ENCODE results near the gene UBAC2.

DNA sequence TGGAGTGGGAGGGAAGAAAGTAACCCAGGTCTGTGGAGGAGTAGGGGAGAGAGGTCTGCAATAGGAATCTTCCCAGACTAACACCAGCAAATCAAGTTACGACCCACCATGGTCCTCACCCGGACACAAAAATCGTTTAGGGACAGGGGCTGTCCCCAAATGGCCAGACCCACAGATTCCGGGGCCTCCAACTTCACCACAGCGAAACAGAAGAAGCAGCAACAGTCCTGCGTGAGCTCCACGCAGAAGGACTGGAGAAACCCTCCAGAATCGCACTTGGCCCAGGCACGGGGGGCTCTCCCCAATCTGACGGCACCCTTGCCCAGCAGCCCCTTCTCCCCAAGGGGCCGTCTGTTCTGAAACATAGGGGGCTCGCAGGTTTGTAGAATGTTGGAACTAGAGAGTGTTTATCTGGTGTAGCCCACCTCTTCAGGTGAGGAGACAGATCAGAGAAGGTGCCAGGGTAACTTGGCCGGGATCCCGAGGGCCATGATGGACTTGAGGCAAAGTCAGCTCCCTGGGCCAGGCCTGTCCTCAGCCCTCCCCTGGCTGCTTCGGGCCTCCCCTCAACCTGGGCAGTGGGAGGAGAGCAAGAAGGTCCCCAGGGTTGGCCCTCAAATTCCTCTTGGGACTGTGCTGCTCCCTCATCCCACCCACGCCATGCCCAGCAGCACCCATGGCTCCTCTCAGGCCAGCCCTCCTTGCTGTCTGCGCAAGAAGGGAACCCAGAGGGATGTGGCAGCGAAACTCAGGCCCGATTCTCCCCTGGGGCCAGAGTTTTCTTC lies 189.1 kb downstream of the UBAC2 start:
- TF ChIP-seq, protein P1, sequence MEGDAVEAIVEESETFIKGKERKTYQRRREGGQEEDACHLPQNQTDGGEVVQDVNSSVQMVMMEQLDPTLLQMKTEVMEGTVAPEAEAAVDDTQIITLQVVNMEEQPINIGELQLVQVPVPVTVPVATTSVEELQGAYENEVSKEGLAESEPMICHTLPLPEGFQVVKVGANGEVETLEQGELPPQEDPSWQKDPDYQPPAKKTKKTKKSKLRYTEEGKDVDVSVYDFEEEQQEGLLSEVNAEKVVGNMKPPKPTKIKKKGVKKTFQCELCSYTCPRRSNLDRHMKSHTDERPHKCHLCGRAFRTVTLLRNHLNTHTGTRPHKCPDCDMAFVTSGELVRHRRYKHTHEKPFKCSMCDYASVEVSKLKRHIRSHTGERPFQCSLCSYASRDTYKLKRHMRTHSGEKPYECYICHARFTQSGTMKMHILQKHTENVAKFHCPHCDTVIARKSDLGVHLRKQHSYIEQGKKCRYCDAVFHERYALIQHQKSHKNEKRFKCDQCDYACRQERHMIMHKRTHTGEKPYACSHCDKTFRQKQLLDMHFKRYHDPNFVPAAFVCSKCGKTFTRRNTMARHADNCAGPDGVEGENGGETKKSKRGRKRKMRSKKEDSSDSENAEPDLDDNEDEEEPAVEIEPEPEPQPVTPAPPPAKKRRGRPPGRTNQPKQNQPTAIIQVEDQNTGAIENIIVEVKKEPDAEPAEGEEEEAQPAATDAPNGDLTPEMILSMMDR (IDR thresholded peaks at IDR 0.05): no peak
- TF ChIP-seq POLR2A (IDR thresholded peaks at IDR 0.05): no peak

All from sigmoid colon (tissue), 3 donors.